ENCODE measurements around the gene USH2A. TPM values are rescaled to one million over a fixed set of nuclear protein-coding genes. Genes with fewer than 3 reads are reported as not detected.

Gene USH2A
- total and polyA plus RNA-seq, 5 donors from 2014 or later = not detected

DNA sequence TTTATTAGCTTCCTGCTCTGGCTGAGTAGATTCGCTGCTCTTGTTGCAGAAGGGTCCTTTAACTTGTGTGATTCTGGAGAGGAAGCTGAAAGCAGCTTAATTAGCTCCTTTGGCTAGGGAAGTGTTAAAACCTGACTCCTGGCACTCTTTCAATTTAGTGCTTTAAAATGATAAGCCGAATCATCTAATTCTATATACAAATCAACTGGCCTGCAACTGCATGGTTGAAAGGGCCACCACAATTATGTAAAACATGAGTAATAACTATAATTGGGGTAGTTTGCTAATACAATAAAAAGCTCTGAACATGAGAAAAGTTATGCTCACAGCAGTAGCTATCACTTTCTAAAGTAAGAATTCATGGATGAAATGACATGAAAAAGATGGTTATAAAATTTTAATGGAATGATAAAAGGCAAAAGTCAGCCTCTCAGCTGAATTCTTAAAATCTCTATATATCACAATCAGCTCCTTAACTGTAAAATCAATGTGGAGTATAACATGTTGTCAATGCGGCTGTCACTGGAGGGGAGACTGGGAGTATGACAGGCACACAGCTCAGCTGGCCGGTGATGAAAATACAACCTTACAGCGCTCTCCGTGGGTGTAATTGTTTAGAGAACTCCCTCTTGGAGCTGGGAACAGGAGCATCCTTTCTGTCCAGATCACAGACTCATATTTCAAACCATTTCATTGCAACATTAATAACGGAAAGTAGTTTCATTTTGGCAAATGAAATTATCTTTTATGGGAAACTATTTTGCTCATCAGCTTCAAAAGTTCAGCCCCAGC lies 531.8 kb downstream of the USH2A start:
- Histone ChIP-seq H3K4me3 (ENCODE audit: low read depth, low read length) (no peak overlapping the region), H3K27me3 (ENCODE audit: control insufficient read depth, insufficient read depth, low read length) (no peaks in the 10 kb centered on the region), H3K36me3 (ENCODE audit: control insufficient read depth, insufficient read depth, low read length) (no peaks in the 10 kb centered on the region), H3K27ac (ENCODE audit: insufficient read depth, low read length, poor library complexity, severe bottlenecking) (no peak overlapping the region), H3K9me3 (ENCODE audit: control insufficient read depth in 2 of 2, low read length in 2 of 2) (no peaks in the 10 kb centered on the region), H3K4me1 (ENCODE audit: control insufficient read depth, insufficient read depth, low read length, poor library complexity, severe bottlenecking) (no peaks in the 10 kb centered on the region)
- no peak overlapping the region for H3K4me3 Mint-ChIP-seq
- peaks cover 0 to 11% (median 2%) of the 10 kb centered on the region in 7 donors for H3K9me3 Mint-ChIP-seq
- H3K27ac Mint-ChIP-seq = no peak overlapping the region
- no peaks in the 10 kb centered on the region for H3K36me3 Mint-ChIP-seq
- H3K4me1 Mint-ChIP-seq = no peaks in the 10 kb centered on the region
- DNase-seq (no peak), ATAC-seq (ENCODE audit: low read depth in 2 of 2) (no peak)
- H3K27me3 Mint-ChIP-seq = no peaks in the 10 kb centered on the region

DNA sequence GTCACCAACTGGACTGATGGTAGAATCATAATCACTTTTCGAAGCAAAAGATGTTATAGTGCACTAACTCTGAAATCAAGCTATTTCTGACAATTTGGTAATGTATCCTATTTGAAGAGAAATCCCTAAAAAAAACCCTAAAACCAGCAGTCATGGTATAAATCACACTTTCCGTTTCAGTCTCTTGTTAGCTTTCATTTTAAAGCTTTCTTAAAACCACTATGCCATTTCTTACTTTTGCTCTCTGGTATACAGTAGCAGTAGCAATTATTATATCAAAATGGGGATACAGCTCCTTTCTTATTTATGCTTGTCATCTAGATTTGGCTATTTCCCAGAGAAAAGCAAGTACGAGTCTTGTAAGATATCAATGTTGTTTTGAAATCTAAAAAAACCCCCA lies 532.8 kb downstream of the USH2A start:
- no peak for ATAC-seq (ENCODE audit: low read depth in 2 of 2)
- peaks cover 2 to 10% (median 5%) of the 10 kb centered on the region in 7 donors for H3K9me3 Mint-ChIP-seq

DNA sequence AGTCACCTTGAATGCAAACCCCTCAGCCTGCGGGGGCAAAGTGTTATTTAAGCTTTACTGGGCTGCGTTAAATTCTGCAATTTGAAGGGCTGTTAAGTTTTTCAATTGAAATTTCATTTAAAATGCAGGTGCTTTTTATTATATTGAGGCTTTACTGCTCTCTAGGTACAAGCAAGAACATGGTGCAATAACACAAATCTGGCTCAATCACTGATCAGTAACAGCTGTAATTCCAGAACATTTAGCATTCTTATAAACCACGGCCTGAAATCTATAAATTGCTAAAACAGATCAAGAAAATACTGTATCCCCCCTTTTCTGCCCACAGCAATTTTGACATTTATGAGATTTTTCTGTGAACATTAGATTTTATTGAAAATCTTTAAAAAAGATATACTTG lies 533.4 kb downstream of the USH2A start:
- H3K4me3 Mint-ChIP-seq = no peak overlapping the region
- no peak overlapping the region for H3K4me3 ChIP-seq (ENCODE audit: low read depth, low read length)
- H3K9me3 Mint-ChIP-seq = peaks cover 2 to 8% (median 4%) of the 10 kb centered on the region in 7 donors
- H3K27me3 ChIP-seq (ENCODE audit: control insufficient read depth, insufficient read depth, low read length) = no peaks in the 10 kb centered on the region
- H3K4me1 ChIP-seq (ENCODE audit: control insufficient read depth, insufficient read depth, low read length, poor library complexity, severe bottlenecking) = no peaks in the 10 kb centered on the region
- H3K9me3 ChIP-seq (ENCODE audit: control insufficient read depth in 2 of 2, low read length in 2 of 2) = no peaks in the 10 kb centered on the region
- H3K27me3 Mint-ChIP-seq = no peaks in the 10 kb centered on the region
- H3K4me1 Mint-ChIP-seq = no peaks in the 10 kb centered on the region
- H3K36me3 Mint-ChIP-seq = no peaks in the 10 kb centered on the region
- no peak overlapping the region for H3K27ac ChIP-seq (ENCODE audit: insufficient read depth, low read length, poor library complexity, severe bottlenecking)
- DNase-seq (no peak), ATAC-seq (ENCODE audit: low read depth in 2 of 2) (no peak)
- no peak overlapping the region for H3K27ac Mint-ChIP-seq
- H3K36me3 ChIP-seq (ENCODE audit: control insufficient read depth, insufficient read depth, low read length) = no peaks in the 10 kb centered on the region

More for the DNA sequence above, 532.8 kb downstream of the USH2A start:
- H3K27ac Mint-ChIP-seq = no peak overlapping the region
- Histone ChIP-seq H3K27me3 (ENCODE audit: control insufficient read depth, insufficient read depth, low read length) (no peaks in the 10 kb centered on the region), H3K4me3 (ENCODE audit: low read depth, low read length) (no peak overlapping the region), H3K27ac (ENCODE audit: insufficient read depth, low read length, poor library complexity, severe bottlenecking) (no peak overlapping the region), H3K36me3 (ENCODE audit: control insufficient read depth, insufficient read depth, low read length) (no peaks in the 10 kb centered on the region), H3K4me1 (ENCODE audit: control insufficient read depth, insufficient read depth, low read length, poor library complexity, severe bottlenecking) (no peaks in the 10 kb centered on the region), H3K9me3 (ENCODE audit: control insufficient read depth in 2 of 2, low read length in 2 of 2) (no peaks in the 10 kb centered on the region)
- no peak for DNase-seq
- H3K27me3 Mint-ChIP-seq = no peaks in the 10 kb centered on the region
- no peaks in the 10 kb centered on the region for H3K36me3 Mint-ChIP-seq
- H3K4me3 Mint-ChIP-seq = no peak overlapping the region
- H3K4me1 Mint-ChIP-seq = no peaks in the 10 kb centered on the region

DNA sequence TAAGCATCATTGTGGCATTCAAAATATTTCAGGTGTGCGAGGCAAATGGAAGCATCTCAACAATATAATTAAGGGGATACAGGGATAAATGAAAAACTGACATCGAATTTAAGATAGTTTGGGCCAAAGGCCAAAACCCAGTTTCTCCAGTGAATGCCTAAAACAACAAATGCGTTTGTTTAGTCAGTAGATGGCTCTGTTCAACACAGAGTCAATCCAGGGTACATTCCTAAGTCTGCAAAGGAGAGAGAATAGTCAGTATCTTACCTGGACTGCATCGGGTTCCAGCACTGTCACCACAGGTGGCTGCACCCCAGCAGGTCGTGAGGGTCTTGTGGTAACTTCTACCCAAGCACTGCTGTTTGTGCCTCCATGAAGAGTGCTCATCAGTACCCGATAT lies 535.1 kb downstream of the USH2A start:
- Histone ChIP-seq H3K27ac (ENCODE audit: insufficient read depth, low read length, poor library complexity, severe bottlenecking) (no peak overlapping the region), H3K9me3 (ENCODE audit: control insufficient read depth in 2 of 2, low read length in 2 of 2) (no peaks in the 10 kb centered on the region), H3K4me1 (ENCODE audit: control insufficient read depth, insufficient read depth, low read length, poor library complexity, severe bottlenecking) (no peaks in the 10 kb centered on the region), H3K27me3 (ENCODE audit: control insufficient read depth, insufficient read depth, low read length) (no peaks in the 10 kb centered on the region), H3K4me3 (ENCODE audit: low read depth, low read length) (no peak overlapping the region), H3K36me3 (ENCODE audit: control insufficient read depth, insufficient read depth, low read length) (no peaks in the 10 kb centered on the region)
- Mint-ChIP-seq H3K27ac (no peak overlapping the region), H3K9me3 (peaks cover 2 to 5% (median 3%) of the 10 kb centered on the region in 7 donors), H3K4me1 (no peaks in the 10 kb centered on the region), H3K4me3 (no peak overlapping the region), H3K36me3 (no peaks in the 10 kb centered on the region), H3K27me3 (no peaks in the 10 kb centered on the region)
- ATAC-seq (ENCODE audit: low read depth in 2 of 2) (no peak), DNase-seq (no peak)

DNA sequence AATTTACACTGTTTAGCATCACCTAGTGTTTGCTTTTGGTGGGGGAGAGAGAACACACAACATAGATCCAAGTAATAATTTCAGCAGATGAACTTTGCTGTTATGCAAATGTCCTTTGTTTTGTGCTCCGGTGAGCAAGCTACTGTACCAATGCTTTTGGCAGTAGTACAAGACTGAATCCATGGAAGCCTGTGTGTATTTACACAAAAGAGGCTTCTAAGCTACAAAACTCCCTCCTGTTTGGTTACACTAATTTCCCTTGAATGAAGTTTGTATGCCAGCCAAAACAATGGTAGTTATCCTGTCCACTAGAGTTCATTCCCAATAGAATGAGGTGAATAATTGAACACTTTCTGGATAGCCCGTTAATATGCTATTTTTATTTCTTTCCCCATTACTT lies 535.6 kb downstream of the USH2A start:
- ATAC-seq (ENCODE audit: low read depth in 2 of 2) (no peak), DNase-seq (no peak)
- H3K4me1 ChIP-seq (ENCODE audit: control insufficient read depth, insufficient read depth, low read length, poor library complexity, severe bottlenecking) = no peaks in the 10 kb centered on the region
- no peaks in the 10 kb centered on the region for H3K4me1 Mint-ChIP-seq
- H3K9me3 Mint-ChIP-seq = peaks cover 2 to 5% (median 3%) of the 10 kb centered on the region in 7 donors
- H3K9me3 ChIP-seq (ENCODE audit: control insufficient read depth in 2 of 2, low read length in 2 of 2) = no peaks in the 10 kb centered on the region
- H3K27me3 ChIP-seq (ENCODE audit: control insufficient read depth, insufficient read depth, low read length) = no peaks in the 10 kb centered on the region
- H3K36me3 Mint-ChIP-seq = no peaks in the 10 kb centered on the region
- no peak overlapping the region for H3K4me3 ChIP-seq (ENCODE audit: low read depth, low read length)
- no peak overlapping the region for H3K4me3 Mint-ChIP-seq
- no peak overlapping the region for H3K27ac Mint-ChIP-seq
- H3K36me3 ChIP-seq (ENCODE audit: control insufficient read depth, insufficient read depth, low read length) = no peaks in the 10 kb centered on the region
- H3K27ac ChIP-seq (ENCODE audit: insufficient read depth, low read length, poor library complexity, severe bottlenecking) = no peak overlapping the region
- no peaks in the 10 kb centered on the region for H3K27me3 Mint-ChIP-seq

DNA sequence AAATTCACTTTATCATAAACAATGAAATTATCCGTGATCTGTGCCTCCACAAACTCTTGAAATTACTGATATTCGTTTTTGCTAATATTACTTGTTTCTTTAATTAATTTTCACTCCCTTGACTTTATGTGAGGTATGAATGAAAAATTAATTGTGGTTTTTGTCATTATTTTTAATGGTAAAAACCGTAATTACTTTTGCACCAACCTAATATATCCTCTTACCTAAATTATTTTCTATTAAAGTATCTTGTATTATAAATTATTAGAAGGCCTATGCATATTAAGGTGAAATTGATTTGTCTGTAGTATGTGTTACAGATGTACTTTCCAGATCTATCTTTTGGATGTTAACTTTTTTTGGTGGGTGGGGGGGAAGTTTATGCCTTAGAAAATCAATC lies 540.2 kb downstream of the USH2A start:
- no peaks in the 10 kb centered on the region for H3K4me1 Mint-ChIP-seq
- no peak overlapping the region for H3K4me3 ChIP-seq (ENCODE audit: low read depth, low read length)
- no peak overlapping the region for H3K27ac Mint-ChIP-seq
- H3K4me3 Mint-ChIP-seq = no peak overlapping the region
- no peaks in the 10 kb centered on the region for H3K4me1 ChIP-seq (ENCODE audit: control insufficient read depth, insufficient read depth, low read length, poor library complexity, severe bottlenecking)
- H3K27me3 ChIP-seq (ENCODE audit: control insufficient read depth, insufficient read depth, low read length) = no peaks in the 10 kb centered on the region
- H3K27me3 Mint-ChIP-seq = no peaks in the 10 kb centered on the region
- H3K9me3 Mint-ChIP-seq = peaks cover 5 to 30% (median 7%) of the 10 kb centered on the region in 7 donors
- H3K36me3 Mint-ChIP-seq = no peaks in the 10 kb centered on the region
- DNase-seq (no peak), ATAC-seq (ENCODE audit: low read depth in 2 of 2) (no peak)
- H3K27ac ChIP-seq (ENCODE audit: insufficient read depth, low read length, poor library complexity, severe bottlenecking) = no peak overlapping the region
- no peaks in the 10 kb centered on the region for H3K36me3 ChIP-seq (ENCODE audit: control insufficient read depth, insufficient read depth, low read length)
- no peaks in the 10 kb centered on the region for H3K9me3 ChIP-seq (ENCODE audit: control insufficient read depth in 2 of 2, low read length in 2 of 2)

DNA sequence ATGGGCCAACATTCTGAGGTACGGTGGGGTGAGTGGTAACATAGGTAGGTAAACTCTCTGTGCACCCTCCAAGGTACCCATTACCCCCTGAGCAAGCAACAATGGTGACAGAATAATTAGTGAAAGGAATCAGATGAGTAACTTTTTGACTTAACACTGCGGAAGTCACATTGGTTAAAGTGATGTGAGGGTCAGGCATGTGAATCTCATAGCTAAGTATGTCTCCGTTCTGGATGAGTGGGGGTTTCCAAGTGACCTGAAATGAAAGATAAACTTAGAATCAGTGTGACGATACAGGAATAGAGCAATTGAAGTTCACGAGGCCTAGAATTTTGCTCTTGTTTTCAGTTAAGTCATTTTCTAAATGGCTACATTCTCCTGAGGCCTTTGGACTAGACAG lies 544.4 kb downstream of the USH2A start:
- H3K36me3 Mint-ChIP-seq = no peaks in the 10 kb centered on the region

DNA sequence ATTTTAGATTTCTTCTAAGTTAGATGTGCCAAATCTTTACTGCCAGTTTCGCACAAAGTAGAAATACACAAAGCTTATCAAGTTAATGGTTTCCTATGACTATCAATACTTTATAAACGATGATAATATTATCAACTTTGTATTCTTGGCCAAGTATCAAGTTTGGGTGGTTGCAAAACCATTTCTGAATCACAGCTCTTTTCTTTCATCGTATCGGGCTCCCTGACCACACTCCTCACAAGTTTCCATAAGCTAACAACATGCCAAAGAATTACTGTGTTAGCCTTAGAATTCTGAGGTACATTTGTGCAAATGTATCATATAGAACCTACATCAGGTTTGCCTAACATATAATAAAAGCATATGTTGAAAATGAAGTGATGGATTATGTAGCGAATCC lies 545.1 kb downstream of the USH2A start:
- Mint-ChIP-seq H3K36me3 (no peaks in the 10 kb centered on the region), H3K9me3 (peaks cover 0 to 42% (median 6%) of the 10 kb centered on the region in 7 donors), H3K27ac (no peak overlapping the region), H3K4me1 (no peaks in the 10 kb centered on the region), H3K4me3 (no peak overlapping the region), H3K27me3 (no peaks in the 10 kb centered on the region)
- ATAC-seq (ENCODE audit: low read depth in 2 of 2) (no peak), DNase-seq (no peak)
- H3K27ac ChIP-seq (ENCODE audit: insufficient read depth, low read length, poor library complexity, severe bottlenecking) = no peak overlapping the region
- H3K27me3 ChIP-seq (ENCODE audit: control insufficient read depth, insufficient read depth, low read length) = no peaks in the 10 kb centered on the region
- H3K36me3 ChIP-seq (ENCODE audit: control insufficient read depth, insufficient read depth, low read length) = no peaks in the 10 kb centered on the region
- H3K9me3 ChIP-seq (ENCODE audit: control insufficient read depth in 2 of 2, low read length in 2 of 2) = no peaks in the 10 kb centered on the region
- no peaks in the 10 kb centered on the region for H3K4me1 ChIP-seq (ENCODE audit: control insufficient read depth, insufficient read depth, low read length, poor library complexity, severe bottlenecking)
- H3K4me3 ChIP-seq (ENCODE audit: low read depth, low read length) = no peak overlapping the region

More for the DNA sequence above, 544.4 kb downstream of the USH2A start:
- Mint-ChIP-seq H3K4me1 (no peaks in the 10 kb centered on the region), H3K4me3 (no peak overlapping the region), H3K27me3 (no peaks in the 10 kb centered on the region), H3K27ac (no peak overlapping the region), H3K9me3 (peaks cover 0 to 42% (median 6%) of the 10 kb centered on the region in 7 donors)
- ATAC-seq (ENCODE audit: low read depth in 2 of 2) (no peak), DNase-seq (no peak)
- no peak overlapping the region for H3K4me3 ChIP-seq (ENCODE audit: low read depth, low read length)
- no peaks in the 10 kb centered on the region for H3K27me3 ChIP-seq (ENCODE audit: control insufficient read depth, insufficient read depth, low read length)
- H3K9me3 ChIP-seq (ENCODE audit: control insufficient read depth in 2 of 2, low read length in 2 of 2) = no peaks in the 10 kb centered on the region
- H3K27ac ChIP-seq (ENCODE audit: insufficient read depth, low read length, poor library complexity, severe bottlenecking) = no peak overlapping the region
- H3K36me3 ChIP-seq (ENCODE audit: control insufficient read depth, insufficient read depth, low read length) = no peaks in the 10 kb centered on the region
- no peaks in the 10 kb centered on the region for H3K4me1 ChIP-seq (ENCODE audit: control insufficient read depth, insufficient read depth, low read length, poor library complexity, severe bottlenecking)

All from CD4-positive, CD25-positive, alpha-beta regulatory T cell (primary cell).